Muscle layer of colon (tissue), 2 donors: ENCODE data around the gene WASHC3.
"Not testable (repeated sequence)": the region's sequence is repeated elsewhere in the genome, so short reads cannot be mapped to it uniquely, and the experiment has no call there.

Source experiments
- H3K27ac ChIP-seq: one replicate; pipeline ENCODE4 v1.7.0; 2013; ENCODE audit warnings: low read depth, mild to moderate bottlenecking, low read length, moderate library complexity
- H3K27me3 ChIP-seq, 2 donors: one replicate each; pipeline ENCODE4 v1.7.0; 2013; ENCODE audit warnings: low read length in 2 of 2, mild to moderate bottlenecking in 2 of 2; ENCODE audit not compliant: insufficient read depth in 2 of 2, control insufficient read depth in 1 of 2
- H3K36me3 ChIP-seq: one replicate; pipeline ENCODE4 v1.7.0; 2013; ENCODE audit warnings: mild to moderate bottlenecking, low read length; ENCODE audit not compliant: insufficient read depth
- H3K4me1 ChIP-seq: one replicate; pipeline ENCODE4 v1.7.0; 2013; ENCODE audit warnings: mild to moderate bottlenecking, low read length; ENCODE audit not compliant: insufficient read depth
- H3K4me3 ChIP-seq, 2 donors: one replicate each; pipeline ENCODE4 v1.7.0; 2013; ENCODE audit warnings: low read length in 2 of 2, low read depth in 1 of 2, mild to moderate bottlenecking in 1 of 2, moderate library complexity in 1 of 2
- H3K9ac ChIP-seq: one replicate; pipeline ENCODE4 v1.7.0; 2013; ENCODE audit warnings: low read length
- H3K9me3 ChIP-seq: one replicate; pipeline ENCODE4 v1.7.0; 2013; ENCODE audit warnings: mild to moderate bottlenecking, low read length
- donor health status: abdominal sarcoma.
- donor health status: Adenocarcinoma of cecum.

WASHC3 gene

DNA sequence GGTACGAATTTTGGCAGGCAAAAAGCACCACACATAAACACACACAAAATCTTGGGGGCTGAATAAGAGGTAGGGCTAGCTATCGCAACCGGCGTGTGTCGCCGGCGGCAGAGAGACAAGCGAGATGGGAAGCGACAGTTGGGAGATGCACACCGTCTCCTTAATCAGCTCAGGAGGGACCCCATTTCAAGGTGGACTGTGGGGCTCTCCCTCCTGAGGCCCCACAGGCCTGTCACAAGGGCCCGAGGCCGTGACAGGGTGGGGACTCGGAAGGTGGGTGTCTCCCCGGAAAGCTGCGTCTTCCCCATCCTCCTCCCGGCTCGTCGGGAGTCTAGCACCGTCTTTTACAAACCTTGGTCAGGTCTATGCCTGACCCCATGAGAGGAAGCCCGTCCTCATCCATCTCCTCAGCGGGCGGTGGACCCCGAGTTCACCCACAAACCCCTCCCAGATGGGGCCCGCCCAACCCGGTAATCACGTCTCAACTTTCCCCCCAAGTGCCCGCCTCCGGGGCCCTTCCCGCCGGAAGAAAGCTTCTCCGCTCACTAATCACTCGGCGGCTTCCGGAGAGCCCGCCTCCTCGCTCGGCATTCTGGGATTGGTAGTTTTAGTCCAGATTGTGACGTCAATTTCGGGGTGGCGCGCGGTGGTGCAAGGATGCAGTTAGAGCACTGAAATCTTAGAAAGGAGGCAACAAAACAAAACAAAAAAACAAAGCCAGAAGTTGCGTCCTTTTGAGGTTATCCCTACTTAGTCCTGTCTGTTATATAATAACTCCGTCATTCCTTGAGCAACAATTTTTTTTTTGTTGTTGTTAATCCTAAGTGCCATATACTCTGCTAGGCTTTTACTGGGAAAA lies at the start of gene WASHC3:
TSS of gene WASHC3 (minus strand) at position 432 of the 859 bp plus-strand sequence. CDS start at position 403, 29 bp downstream.
- Histone ChIP-seq H3K27me3 (no peaks in the 10 kb centered on the region), H3K9ac (peak within 1 kb of the TSS; percentile 67), H3K27ac (peak within 1 kb of the TSS; percentile 93), H3K4me3 (peak within 1 kb of the TSS; percentile 75 to 83), H3K9me3 (no peaks in the 10 kb centered on the region), H3K4me1 (no peaks in the 10 kb centered on the region), H3K36me3 (peaks cover 5% of the 10 kb centered on the region)

GRCh38 chr12:102110782-102111181 lies 49.0 kb upstream of the WASHC3 start:
- Histone ChIP-seq H3K9me3 (no peaks in the 10 kb centered on the region), H3K4me1 (no peaks in the 10 kb centered on the region), H3K27ac (no peak overlapping the region), H3K36me3 (peaks cover 15% of the 10 kb centered on the region), H3K4me3 (no peak overlapping the region), H3K9ac (no peak overlapping the region), H3K27me3 (no peaks in the 10 kb centered on the region)

GRCh38 chr12:102107970-102108369 lies 46.2 kb upstream of the WASHC3 start:
- Histone ChIP-seq H3K36me3 (peaks cover 13% of the 10 kb centered on the region), H3K9ac (no peak overlapping the region)

GRCh38 chr12:102106905-102107304 lies 45.1 kb upstream of the WASHC3 start:
- no peak overlapping the region for H3K27ac ChIP-seq
- H3K9me3 ChIP-seq: no peaks in the 10 kb centered on the region
- H3K4me3 ChIP-seq: no peak overlapping the region
- peaks cover 13% of the 10 kb centered on the region for H3K36me3 ChIP-seq
- no peaks in the 10 kb centered on the region for H3K27me3 ChIP-seq
- H3K9ac ChIP-seq: no peak overlapping the region
- no peaks in the 10 kb centered on the region for H3K4me1 ChIP-seq

More at GRCh38 chr12:102107970-102108369, 46.2 kb upstream of the WASHC3 start:
- Histone ChIP-seq H3K4me1 (no peaks in the 10 kb centered on the region), H3K27me3 (no peaks in the 10 kb centered on the region), H3K9me3 (no peaks in the 10 kb centered on the region), H3K4me3 (no peak overlapping the region), H3K27ac (no peak overlapping the region)

GRCh38 chr12:102096855-102097254 lies 35.1 kb upstream of the WASHC3 start:
- no peaks in the 10 kb centered on the region for H3K9me3 ChIP-seq
- H3K9ac ChIP-seq: no peak overlapping the region
- H3K4me3 ChIP-seq: no peak overlapping the region
- no peaks in the 10 kb centered on the region for H3K27me3 ChIP-seq
- no peak overlapping the region for H3K27ac ChIP-seq
- H3K36me3 ChIP-seq: peaks cover 13% of the 10 kb centered on the region
- no peaks in the 10 kb centered on the region for H3K4me1 ChIP-seq

DNA sequence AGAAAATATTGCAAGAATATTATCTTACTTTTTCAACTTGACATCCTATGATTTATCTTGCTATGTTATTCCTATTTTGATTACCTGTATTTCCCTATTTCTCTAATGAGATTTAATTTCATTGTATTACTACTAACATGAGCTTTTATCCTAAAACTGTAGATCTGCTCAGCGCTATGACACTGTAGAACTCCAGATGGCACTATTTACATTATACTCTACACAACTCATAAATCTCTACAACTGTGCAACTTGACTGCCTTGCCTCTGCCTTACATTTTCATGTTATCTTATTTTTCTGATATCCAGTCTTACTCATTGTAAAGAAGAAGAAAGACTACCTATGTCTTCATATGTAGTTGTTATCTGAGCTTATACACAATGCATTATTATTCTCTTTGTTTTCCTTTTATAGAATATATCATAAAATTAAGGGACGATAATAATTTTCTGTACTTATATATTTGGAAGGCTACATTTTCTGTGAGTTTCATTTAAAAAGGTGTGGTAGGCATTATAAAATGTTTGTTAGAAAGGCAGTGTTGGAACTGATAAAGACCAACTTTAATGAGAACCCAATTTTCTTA lies 34.0 kb upstream of the WASHC3 start:
- H3K9me3 ChIP-seq: no peaks in the 10 kb centered on the region
- peaks cover 13% of the 10 kb centered on the region for H3K36me3 ChIP-seq
- H3K27me3 ChIP-seq: no peaks in the 10 kb centered on the region
- no peak overlapping the region for H3K4me3 ChIP-seq
- no peak overlapping the region for H3K9ac ChIP-seq
- H3K4me1 ChIP-seq: no peaks in the 10 kb centered on the region
- H3K27ac ChIP-seq: no peak overlapping the region

DNA sequence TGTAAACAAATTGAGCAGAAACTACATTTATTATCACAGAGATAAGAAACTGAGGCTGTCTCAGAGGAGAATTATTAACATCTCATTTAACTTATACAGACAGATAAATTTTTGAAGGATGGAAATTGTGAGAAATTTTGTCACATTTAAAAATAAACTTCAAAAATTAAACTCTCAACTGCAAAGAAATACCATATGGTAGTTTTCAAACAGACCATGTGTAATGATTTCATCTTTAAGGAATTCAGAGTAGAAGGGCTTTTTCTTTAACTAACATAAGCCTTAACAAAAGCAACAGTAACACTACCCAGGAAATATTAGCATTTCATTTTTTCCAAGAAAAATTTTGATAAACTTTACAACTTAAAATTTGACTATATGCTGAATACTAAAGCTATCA lies 31.5 kb upstream of the WASHC3 start:
- no peaks in the 10 kb centered on the region for H3K4me1 ChIP-seq
- no peak overlapping the region for H3K9ac ChIP-seq
- no peaks in the 10 kb centered on the region for H3K9me3 ChIP-seq
- H3K4me3 ChIP-seq: no peak overlapping the region
- H3K27me3 ChIP-seq: no peaks in the 10 kb centered on the region
- H3K27ac ChIP-seq: no peak overlapping the region
- H3K36me3 ChIP-seq: no peaks in the 10 kb centered on the region

DNA sequence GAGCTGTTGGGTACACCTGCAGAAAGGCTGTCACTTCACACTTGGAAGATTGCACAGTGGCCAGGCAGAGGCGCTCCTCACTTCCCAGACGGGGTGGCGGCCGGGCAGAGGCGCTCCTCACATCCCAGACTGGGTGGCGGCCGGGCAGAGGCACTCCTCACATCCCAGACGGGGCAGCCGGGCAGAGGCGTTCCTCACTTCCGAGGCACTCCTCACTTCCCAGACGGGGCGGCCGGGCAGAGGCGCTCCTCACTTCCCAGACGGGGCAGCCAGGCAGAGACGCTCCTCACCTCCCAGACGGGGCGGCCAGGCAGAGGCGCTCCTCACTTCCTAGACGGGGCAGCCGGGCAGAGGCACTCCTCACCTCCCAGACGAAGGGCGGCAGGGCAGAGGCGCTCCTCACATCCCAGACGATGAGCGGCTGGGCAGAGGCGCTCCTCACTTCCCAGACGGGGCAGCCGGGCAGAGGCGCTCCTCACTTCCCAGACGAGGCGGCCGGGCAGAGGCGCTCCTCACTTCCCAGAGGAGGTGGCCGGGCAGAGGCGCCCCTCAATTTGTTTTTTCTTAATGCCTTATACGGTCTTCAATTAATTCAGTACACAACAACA lies 27.5 kb upstream of the WASHC3 start:
- not testable (repeated sequence) for H3K36me3 ChIP-seq, H3K4me1 ChIP-seq, H3K27ac ChIP-seq, H3K9ac ChIP-seq, H3K4me3 ChIP-seq, H3K9me3 ChIP-seq, H3K27me3 ChIP-seq

- Histone ChIP-seq H3K4me1 (no peaks in the 10 kb centered on the region), H3K4me3 (no peak overlapping the region), H3K27me3 (no peaks in the 10 kb centered on the region), H3K9me3 (no peaks in the 10 kb centered on the region), H3K27ac (no peak overlapping the region), H3K36me3 (peaks cover 19% of the 10 kb centered on the region), H3K9ac (no peak overlapping the region)
These were observed 19.1 kb upstream of the WASHC3 start for GRCh38 chr12:102080842-102081241.

DNA sequence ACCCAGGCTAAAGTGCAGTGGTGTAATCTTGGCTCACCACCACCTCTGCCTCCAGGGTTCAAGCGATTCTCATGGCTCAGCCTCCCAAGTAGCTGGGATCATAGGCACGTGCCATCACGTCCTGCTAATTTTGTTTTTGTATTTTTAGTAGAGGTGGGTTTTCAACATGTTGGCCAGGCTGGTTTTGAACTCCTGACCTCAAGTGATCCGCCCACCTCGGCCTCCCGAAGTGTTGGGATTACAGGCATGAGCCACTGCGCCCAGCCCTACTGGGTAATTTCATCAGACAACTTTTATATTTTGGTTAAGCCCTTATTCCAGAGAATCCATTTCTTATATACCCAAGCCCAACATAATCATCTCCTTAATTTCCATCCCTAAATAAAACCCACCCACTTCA lies 10.3 kb upstream of the WASHC3 start:
- H3K36me3 ChIP-seq, H3K4me1 ChIP-seq, H3K9ac ChIP-seq, H3K4me3 ChIP-seq, H3K27me3 ChIP-seq, H3K27ac ChIP-seq, H3K9me3 ChIP-seq: not testable (repeated sequence)

GRCh38 chr12:102069707-102070106 lies 7.9 kb upstream of the WASHC3 start:
- no peak overlapping the region for H3K9ac ChIP-seq
- H3K27ac ChIP-seq: no peak overlapping the region

More at GRCh38 chr12:102069707-102070106, 7.9 kb upstream of the WASHC3 start:
- Histone ChIP-seq H3K4me1 (no peaks in the 10 kb centered on the region), H3K27me3 (no peaks in the 10 kb centered on the region), H3K9me3 (no peaks in the 10 kb centered on the region), H3K36me3 (no peaks in the 10 kb centered on the region), H3K4me3 (no peak overlapping the region)
